Epithelial cell of proximal tubule (primary cell): ENCODE results near the gene UBAP1. TPM values are rescaled to one million over a fixed set of nuclear protein-coding genes. Genes with fewer than 3 reads are reported as not detected.

Source experiments
- DNase-seq: peaks from one replicate; pipeline ENCODE4 v3.0.0-alpha.2; 2011; ENCODE audit warnings: low read depth
- H3K4me3 ChIP-seq: 2 replicates; pipeline ENCODE4 v1.5.1; 2011; ENCODE audit warnings: low read depth, mild to moderate bottlenecking, low read length
- total RNA-seq: library from RNA; depleted of rRNA; stranded (reverse); fragments of >200 nt; gene quantifications from 2 replicates; pipeline ENCODE4 v1.2.3, GENCODE V29; 2015
- TF ChIP-seq, protein P1 (sequence below): conservative IDR thresholded peaks from 2 replicates; pipeline ENCODE4 v1.5.1; 2012; ENCODE audit warnings: low read depth, mild to moderate bottlenecking, low read length

The UBAP1 gene
- total RNA-seq, 1 donor from 2014 or later = 37.4 TPM

DNA sequence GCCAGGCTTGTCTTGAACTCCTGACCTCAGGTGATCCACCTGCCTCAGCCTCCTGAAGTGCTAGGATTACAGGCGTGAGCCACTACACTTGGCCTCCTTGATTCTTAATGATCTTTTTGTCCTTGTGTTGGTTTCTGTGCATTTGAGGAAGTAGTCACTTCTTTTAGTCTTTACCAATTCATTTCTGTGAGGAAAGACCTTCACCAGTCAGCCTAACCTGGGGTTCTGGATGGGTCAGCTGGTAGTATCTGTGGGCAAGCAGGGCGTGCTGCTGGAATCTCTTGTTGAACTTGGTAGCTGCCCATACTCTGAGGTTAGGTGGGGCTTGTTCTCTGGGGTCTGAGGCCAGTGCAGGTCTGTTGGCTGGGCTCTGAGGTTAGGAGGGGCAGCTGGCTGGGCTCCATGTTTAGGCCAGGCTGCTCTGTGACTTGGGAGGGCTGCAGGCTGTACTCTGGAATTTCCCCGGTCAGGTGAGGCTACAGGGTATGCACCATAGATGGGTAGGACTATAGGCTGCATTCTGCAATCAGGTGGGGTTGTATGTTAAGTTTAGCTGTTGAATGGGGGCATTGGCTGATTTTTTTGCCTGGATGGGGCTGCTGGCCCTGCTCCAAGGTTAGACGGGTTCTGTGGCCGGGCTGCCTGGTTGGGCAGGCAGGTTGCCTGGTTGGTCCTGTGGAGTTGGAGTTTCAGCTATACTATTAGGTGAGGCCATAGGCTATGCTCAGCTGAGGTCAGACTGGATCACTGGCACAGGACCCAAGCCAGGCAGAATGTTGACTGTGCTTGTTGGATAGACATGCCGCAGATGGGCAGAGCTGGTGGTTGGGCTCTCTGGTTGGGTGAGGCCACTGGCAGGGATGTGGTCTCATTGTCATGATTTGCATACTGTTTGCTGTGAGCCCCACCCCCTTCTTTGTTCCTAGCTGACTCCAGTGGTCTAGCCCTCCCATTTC, 19.2 kb downstream of the UBAP1 start:
- no peak overlapping the region for H3K4me3 ChIP-seq
- DNase-seq = no peak
- TF ChIP-seq, protein P1, sequence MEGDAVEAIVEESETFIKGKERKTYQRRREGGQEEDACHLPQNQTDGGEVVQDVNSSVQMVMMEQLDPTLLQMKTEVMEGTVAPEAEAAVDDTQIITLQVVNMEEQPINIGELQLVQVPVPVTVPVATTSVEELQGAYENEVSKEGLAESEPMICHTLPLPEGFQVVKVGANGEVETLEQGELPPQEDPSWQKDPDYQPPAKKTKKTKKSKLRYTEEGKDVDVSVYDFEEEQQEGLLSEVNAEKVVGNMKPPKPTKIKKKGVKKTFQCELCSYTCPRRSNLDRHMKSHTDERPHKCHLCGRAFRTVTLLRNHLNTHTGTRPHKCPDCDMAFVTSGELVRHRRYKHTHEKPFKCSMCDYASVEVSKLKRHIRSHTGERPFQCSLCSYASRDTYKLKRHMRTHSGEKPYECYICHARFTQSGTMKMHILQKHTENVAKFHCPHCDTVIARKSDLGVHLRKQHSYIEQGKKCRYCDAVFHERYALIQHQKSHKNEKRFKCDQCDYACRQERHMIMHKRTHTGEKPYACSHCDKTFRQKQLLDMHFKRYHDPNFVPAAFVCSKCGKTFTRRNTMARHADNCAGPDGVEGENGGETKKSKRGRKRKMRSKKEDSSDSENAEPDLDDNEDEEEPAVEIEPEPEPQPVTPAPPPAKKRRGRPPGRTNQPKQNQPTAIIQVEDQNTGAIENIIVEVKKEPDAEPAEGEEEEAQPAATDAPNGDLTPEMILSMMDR = no peak

DNA sequence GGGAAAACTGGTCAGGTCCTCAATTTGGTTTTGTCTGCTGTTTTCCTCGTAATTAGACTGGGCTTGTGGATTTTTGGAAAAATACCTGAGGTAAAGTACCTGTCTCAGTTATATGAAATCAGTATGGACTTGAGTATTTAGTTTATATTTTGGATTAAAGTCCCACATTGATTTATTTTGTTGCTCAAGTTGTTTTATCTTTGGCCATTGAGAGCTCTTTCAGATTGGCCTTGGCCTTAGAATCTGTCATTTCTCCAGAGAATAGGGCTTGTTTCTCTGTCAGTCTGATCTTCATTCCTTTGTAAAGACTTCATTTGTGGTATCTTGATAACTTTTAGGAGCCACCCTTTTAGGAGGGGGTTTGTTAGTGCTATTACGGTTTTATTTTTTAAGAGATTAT, 21.2 kb downstream of the UBAP1 start:
- DNase-seq = no peak
- no peak overlapping the region for H3K4me3 ChIP-seq
- TF ChIP-seq, protein P1 = no peak

DNA sequence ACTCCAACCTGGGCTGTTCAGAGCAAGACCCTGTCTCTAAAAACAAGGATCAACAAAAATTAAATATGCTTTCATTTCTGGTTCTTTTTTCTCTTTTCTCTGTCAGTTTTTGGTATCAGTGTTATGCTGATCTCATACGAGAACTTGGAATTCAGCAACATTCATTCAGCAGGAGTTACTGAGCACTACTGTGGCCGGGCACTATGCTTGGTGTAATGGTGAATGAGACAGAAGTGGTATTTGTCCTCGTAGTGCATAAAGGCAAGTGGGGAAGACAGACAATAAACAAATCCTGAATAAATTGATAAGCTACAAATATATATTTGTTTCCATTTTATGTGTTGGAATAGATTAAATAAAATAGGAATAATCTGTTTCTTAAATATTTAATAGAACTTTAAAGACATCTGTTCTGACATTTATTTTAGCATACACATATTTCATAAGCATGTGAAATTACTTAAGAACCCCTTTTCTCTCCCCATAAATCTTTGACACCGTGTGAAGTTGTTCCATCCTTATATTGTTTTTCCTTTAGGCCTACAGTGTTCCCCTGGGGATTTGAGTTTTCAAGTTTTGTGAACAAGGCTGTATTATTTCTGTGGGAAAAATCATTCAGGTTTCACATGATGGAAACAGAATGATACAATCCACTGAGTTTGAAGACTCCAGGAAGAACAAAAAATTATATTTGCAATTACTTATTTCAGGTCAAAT, 24.6 kb downstream of the UBAP1 start:
- TF ChIP-seq, protein P1 = no peak
- DNase-seq = no peak
- H3K4me3 ChIP-seq = no peak overlapping the region

DNA sequence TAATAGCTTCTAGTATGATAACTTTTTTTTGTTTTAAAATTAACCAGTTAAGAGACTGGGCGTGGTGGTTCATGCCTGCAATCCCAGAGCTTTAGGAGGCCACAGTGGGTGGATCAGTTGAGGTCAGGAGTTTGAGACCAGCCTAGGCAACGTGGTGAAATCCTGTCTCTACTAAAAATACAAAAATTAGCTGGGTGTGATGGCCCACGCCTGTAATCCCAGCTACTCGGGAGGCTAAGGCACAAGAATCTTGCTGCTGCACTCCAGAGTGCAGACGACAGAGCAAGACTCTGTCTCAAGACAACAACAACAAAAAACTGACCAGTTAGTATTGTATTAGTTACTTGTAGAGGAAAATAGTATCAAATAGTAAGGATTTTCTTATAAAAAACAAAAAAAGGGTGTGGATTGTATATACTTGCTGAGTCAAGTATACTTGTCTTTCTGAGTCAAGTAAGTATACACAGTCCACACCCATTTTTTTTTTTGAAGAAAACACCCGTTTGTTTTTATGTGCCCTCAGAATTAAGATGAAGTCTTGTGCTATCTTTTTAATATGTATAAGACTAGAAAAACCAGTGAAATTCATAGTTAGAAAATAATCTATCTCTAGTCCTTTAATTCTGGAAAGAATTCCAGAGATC, 25.3 kb downstream of the UBAP1 start:
- TF ChIP-seq, protein P1 = no peak
- no peak for DNase-seq
- no peak overlapping the region for H3K4me3 ChIP-seq

DNA sequence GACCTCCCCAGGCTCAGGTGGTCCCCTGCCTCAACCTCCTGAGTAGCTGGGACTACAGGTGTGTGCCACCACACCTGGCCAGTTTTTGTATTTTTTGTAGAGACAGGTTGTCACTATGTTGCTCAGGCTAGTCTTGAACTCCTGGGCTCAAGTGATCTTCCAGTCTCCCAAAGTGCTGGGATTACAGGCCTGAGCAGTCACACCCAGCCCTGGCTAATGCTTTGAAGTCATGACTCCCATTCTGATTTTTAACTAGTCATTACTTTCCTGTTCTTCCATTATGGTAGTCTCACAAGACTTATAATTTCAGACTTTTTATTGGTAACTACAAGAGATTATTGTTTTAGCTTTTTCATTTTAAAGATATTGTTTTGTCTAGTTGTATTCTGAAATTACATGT, 26.3 kb downstream of the UBAP1 start:
- no peak for DNase-seq
- no peak overlapping the region for H3K4me3 ChIP-seq
- TF ChIP-seq, protein P1 = no peak

DNA sequence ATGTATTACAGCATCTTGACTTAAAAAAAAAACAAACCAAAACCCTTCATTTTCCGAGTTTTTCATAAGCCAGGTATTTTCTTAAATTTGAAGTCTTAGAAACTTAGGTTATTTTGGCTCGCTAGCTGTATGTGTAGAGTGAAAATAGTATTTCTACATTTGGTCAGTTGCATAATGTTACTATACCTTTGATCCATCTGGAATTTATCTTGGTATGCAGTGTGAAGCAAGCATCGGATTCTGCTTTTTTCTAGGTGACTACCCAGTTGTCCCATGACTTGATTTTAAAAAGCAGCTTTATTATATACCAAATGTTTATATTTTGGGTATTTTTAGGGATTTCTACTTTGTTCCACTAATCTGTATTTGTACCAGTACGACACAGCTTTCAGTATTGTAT, 27.7 kb downstream of the UBAP1 start:
- TF ChIP-seq, protein P1 = no peak
- no peak overlapping the region for H3K4me3 ChIP-seq
- DNase-seq = no peak
